Motor neuron (in vitro differentiated cells): ENCODE measurements around the gene POLR2L. TPM values are rescaled to one million over a fixed set of nuclear protein-coding genes. Genes with fewer than 3 reads are reported as not detected.
A peak's percentile ranks its signal among the peaks of the same experiment; 100 is the strongest.

ENCODE experiments used
- ATAC-seq, 8 experiments: fragments of 200-7000 bp; cut with Tn5 transposase; replicated peaks in 6 of 8; 2 replicates each; pipeline ENCODE4 v1.8.0; 2021; ENCODE audit warnings: mild to moderate bottlenecking in 8 of 8, moderate library complexity in 8 of 8
- H3K27ac ChIP-seq, 2 donors: fragments of 250-450 bp; sonication (Bioruptor Pico); 2 replicates each; pipeline ENCODE4 v1.9.0; 2021; ENCODE audit warnings: antibody characterized with exemption in 2 of 2, mild to moderate bottlenecking in 2 of 2, moderate library complexity in 1 of 2
- H3K4me1 ChIP-seq, 2 donors: fragments of 250-450 bp; sonication (Bioruptor Pico); replicated peaks in 1 of 2; 2 replicates each; pipeline ENCODE4 v1.6.1; 2021; ENCODE audit warnings: antibody characterized with exemption in 2 of 2, mild to moderate bottlenecking in 2 of 2, moderate library complexity in 1 of 2
- H3K4me3 ChIP-seq, 5 donors: fragments of 250-450 bp; sonication (Bioruptor Pico); 2 replicates each; pipeline ENCODE4 v1.9.0; 2021; ENCODE audit warnings: antibody characterized with exemption in 5 of 5, mild to moderate bottlenecking in 5 of 5, moderate library complexity in 4 of 5
- WGBS, 10 experiments: fragments of 450-650 bp; shearing (Covaris generic); methylation state at CpG; one replicate each; pipeline ENCODE4 v1.0.0; 2022; 5-methylcytosine and 5-hydroxymethylcytosine counted together
- in situ Hi-C, 9 experiments: fragments of 400-800 bp; cut with MboI; loops; one replicate each; pipeline ENCODE4 v1.15.0; 2021; ENCODE audit warnings: low sequenced_read_pairs in 9 of 9, low pct_unique_long_range_greater_than_20kb in 2 of 9; ENCODE audit not compliant: unreplicated experiment in 9 of 9
- total RNA-seq, 8 experiments: library from RNA; unstranded; fragments of 300-600 nt; gene quantifications; 2 replicates each; pipeline versions ENCODE4 v1.2.3 to v1.2.4, GENCODE V29; 2022

The POLR2L gene
- total RNA-seq, 8 experiments from 2014 or later = 51.4 to 290 (median 137) TPM

DNA sequence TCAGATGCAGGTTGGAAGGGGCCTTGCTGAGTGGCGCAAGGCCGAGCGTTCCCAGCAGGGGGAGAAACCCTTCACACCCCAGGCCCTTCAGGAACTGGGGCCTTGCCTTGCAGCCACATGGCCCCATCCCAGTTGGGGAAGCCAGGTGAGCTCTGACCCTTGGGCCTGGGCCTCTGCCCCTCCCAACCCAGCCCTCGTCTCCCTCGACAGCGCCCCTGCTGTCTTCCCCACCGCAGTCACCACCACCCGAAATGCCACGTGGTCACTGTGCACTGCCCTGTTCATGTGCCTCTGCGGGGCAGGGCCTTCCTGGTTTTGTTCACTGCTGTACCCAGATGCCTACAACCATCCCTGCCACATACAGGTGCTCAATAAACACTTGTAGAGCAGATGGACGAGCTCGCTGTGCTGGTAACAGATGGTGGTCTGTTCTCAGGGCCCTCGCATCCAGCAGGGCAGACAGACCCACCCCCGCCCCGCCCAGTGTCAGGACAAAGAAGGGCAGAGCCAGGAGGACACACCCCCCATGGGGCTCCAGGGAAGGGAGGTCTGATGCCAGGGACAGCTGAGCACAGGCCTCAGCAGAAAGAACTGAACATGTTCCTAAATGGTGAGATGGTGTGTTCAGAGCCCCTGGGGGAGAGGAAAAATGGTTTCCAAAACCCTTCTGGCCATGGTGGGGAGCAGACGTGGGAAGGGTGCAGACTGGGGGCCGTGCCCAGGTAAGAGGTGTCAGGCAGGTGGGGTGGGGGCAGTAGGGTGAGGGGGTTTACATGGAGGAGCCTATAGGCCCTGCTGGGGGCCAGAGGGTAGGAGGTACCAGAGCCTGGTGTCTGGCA lies 3.7 kb downstream of the POLR2L start:
- 60% methylated on average over 1 of the region's 17 CpGs; no CpG with 5 or more reads in 9 of the 10 experiments for whole genome bisulfite sequencing, 10 experiments
- in situ Hi-C loops = no loop called here
- Histone ChIP-seq H3K4me1 (peaks cover 19 to 22% of the 10 kb centered on the region in 2 donors), H3K4me3 (no peak overlapping the region), H3K27ac (no peak overlapping the region)
- ATAC-seq = peak in 1 of 8 experiments; percentile 5

DNA sequence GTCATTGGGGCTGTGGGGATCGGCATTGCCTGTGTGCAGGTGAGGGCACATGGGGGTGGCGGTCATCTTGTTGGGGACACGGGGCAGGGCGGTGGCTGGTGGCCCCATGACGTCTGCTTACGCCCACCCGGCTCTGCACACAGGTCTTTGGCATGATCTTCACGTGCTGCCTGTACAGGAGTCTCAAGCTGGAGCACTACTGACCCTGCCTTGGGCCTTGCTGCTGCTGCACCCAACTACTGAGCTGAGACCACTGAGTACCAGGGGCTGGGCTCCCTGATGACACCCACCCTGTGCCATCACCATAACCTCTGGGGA lies 4.4 kb downstream of the POLR2L start:
- no peak for ATAC-seq
- in situ Hi-C loops = no loop called here

GRCh38 chr11:837189-837989 lies 4.9 kb downstream of the POLR2L start:
- H3K27ac ChIP-seq = no peak overlapping the region
- peaks cover 17 to 26% of the 10 kb centered on the region in 2 donors for H3K4me1 ChIP-seq
- H3K4me3 ChIP-seq = no peak overlapping the region
- no peak for ATAC-seq
- WGBS, 10 experiments = 94 to 100% (median 100%) methylated on average over 1 to 10 of the region's 22 CpGs; no CpG with 5 or more reads in 7 of the 10 experiments
- in situ Hi-C loops = no loop called here

More for the DNA sequence above, 4.4 kb downstream of the POLR2L start:
- no peak overlapping the region for H3K4me3 ChIP-seq
- no peak overlapping the region for H3K27ac ChIP-seq
- H3K4me1 ChIP-seq = peaks cover 16 to 23% of the 10 kb centered on the region in 2 donors
- 60 to 93% (median 83%) methylated on average over 1 to 3 of the region's 8 CpGs; no CpG with 5 or more reads in 7 of the 10 experiments for WGBS, 10 experiments

GRCh38 chr11:836700-837099 lies 5.6 kb downstream of the POLR2L start:
- Histone ChIP-seq H3K4me3 (no peak overlapping the region), H3K4me1 (peaks cover 23 to 33% of the 10 kb centered on the region in 2 donors), H3K27ac (no peak overlapping the region)
- no peak for ATAC-seq
- WGBS, 10 experiments = 100% methylated on average over 1 to 3 of the region's 9 CpGs; no CpG with 5 or more reads in 7 of the 10 experiments
- in situ Hi-C loops = no loop called here

GRCh38 chr11:836274-836673 lies 6.1 kb downstream of the POLR2L start:
- in situ Hi-C loops = no loop called here
- Histone ChIP-seq H3K27ac (no peak overlapping the region), H3K4me1 (peaks cover 24 to 34% of the 10 kb centered on the region in 2 donors), H3K4me3 (no peak overlapping the region)
- no peak for ATAC-seq
- WGBS, 10 experiments = 100% methylated on average over 3 of the region's 14 CpGs; no CpG with 5 or more reads in 9 of the 10 experiments

GRCh38 chr11:834371-835316 lies 7.7 kb downstream of the POLR2L start:
- Histone ChIP-seq H3K4me1 (peaks cover 33 to 41% of the 10 kb centered on the region in 2 donors), H3K27ac (no peak overlapping the region), H3K4me3 (peak overlapping the region in 1 of 5 donors; percentile 69)
- peak in 3 of 8 experiments; percentile 11 to 13 (median 13) for ATAC-seq
- 8 to 67% (median 50%) methylated on average over 1 to 13 of the region's 31 CpGs; no CpG with 5 or more reads in 5 of the 10 experiments for WGBS, 10 experiments
- in situ Hi-C loops = no loop called here

DNA sequence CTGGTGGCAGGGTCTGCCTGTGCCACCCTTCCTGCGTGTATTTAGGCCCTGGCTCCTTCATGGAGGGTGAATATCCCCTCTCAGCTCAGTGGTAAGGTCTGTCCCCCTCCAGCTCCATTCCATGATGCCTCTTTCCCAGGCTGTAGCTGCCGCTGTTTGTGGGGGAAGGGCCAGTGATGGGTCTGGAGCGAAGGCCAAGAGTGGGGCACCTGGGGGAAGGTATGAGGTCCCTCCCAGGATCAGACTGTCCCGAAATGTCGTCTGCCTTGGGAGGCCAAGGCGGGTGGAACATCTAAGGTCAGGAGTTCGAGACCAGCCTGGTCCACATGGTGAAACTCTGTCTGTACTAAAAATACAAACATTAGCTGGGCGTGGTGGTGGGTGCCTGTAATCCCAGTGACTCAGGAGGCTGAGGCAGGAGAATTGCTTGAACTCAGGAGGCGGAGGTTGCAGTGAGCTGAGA lies 8.4 kb downstream of the POLR2L start:
- WGBS, 10 experiments = 0 to 80% (median 9%) methylated on average over 1 to 6 of the region's 9 CpGs; no CpG with 5 or more reads in 4 of the 10 experiments
- in situ Hi-C loops = no loop called here
- ATAC-seq = peak in 2 of 8 experiments; percentile 4 to 5
- peak overlapping the region; percentile 48 to 78 (median 69) for H3K4me3 ChIP-seq
- peak overlapping the region; percentile 86 to 90 for H3K27ac ChIP-seq
- peaks cover 40 to 49% of the 10 kb centered on the region in 2 donors for H3K4me1 ChIP-seq

DNA sequence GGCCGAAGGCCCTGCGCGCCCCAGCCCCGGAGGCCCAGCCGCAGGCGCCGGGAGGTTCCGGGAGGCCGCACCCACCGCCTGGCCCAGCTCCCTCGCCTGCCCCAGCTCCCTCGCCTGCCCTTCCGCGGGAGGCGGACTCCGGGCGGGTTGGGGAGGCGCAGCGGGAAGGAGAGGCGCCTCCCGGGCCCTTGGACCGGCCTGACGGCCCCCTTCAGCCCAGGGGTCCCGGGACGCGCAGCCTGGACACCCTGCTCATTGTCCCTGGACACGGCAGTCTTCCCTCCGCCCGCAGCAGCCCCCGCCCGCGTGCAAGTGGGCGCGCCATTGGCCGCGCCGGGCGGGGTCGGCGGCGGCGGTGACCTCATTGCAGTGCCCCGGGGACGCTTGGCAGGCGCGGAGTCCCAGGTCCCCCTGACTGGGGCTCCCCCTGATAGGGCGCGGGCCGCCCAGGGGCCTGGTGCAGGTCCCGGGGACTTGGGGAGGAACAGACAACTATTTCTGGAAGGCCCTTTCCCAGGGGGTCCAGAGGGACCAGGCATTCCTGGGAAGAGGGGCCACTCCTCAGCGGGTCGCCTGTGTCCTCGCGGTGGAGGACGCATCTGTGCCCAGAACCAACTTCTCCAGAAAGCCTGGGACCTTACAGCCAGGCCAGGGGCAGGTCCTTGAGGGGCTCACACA lies 9.1 kb downstream of the POLR2L start:
- peak; percentile 12 to 56 (median 40) for ATAC-seq
- Histone ChIP-seq H3K4me1 (peaks cover 46 to 55% of the 10 kb centered on the region in 2 donors), H3K27ac (peak overlapping the region; percentile 86 to 90), H3K4me3 (peak overlapping the region; percentile 48 to 78 (median 69))
- no CpG with 5 or more reads among the region's 55 CpGs for WGBS, 10 experiments
- in situ Hi-C loops = no loop called here

GRCh38 chr11:832529-833113 lies 9.7 kb downstream of the POLR2L start, which contains the start of gene CD151:
Gene CD151, plus strand, starts transcription at chr11:832952. Its CDS starts 3,118 bp downstream, at chr11:836070.
- in situ Hi-C loops = no loop called here
- peak within 1 kb of the TSS; percentile 86 to 90 for H3K27ac ChIP-seq
- ATAC-seq = peak; percentile 21 to 61 (median 46)
- H3K4me1 ChIP-seq = peaks cover 53 to 61% of the 10 kb centered on the region in 2 donors
- 0% methylated on average over 1 of the region's 67 CpGs; no CpG with 5 or more reads in 9 of the 10 experiments for WGBS, 10 experiments
- peak within 1 kb of the TSS; percentile 48 to 78 (median 69) for H3K4me3 ChIP-seq

DNA sequence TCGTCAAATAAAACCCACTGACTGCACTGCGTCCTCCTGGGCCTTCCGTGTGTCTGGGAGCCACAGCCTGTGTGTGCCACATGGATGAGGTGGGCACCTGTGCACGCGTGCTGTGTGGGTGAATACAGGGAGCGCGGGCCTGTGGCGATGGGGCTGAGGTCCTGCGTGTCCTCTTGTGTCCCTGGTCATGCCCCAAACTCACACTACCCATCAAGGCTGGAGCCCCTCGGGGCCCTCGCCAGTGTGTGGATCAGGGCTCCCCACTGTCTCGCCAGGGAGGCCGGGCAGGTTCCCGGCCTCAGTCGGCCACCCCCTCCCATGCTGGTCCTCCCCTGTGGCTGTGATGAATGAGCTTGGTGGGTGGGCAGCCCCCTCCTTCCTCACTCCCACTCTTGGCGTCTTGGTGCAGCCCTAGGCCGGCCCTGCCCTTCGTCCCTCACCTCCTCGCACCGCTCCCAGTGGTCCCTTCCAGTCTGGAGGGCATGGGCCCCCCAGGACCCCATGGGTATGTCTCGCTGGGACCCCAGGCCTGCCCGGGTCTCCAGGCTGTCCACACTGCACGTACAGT lies 10.3 kb downstream of the POLR2L start:
- ATAC-seq = peak in 1 of 8 experiments; percentile 0
- Histone ChIP-seq H3K4me1 (peaks cover 59 to 67% of the 10 kb centered on the region in 2 donors), H3K4me3 (peak overlapping the region; percentile 48 to 78 (median 69)), H3K27ac (peak overlapping the region; percentile 86 to 90)
- WGBS, 10 experiments = 80 to 100% (median 84%) methylated on average over 1 to 2 of the region's 23 CpGs; no CpG with 5 or more reads in 6 of the 10 experiments
- in situ Hi-C loops = no loop called here
